ENCODE results near the gene ADCYAP1R1.
"Not testable (repeated sequence)": the region's sequence is repeated elsewhere in the genome, so short reads cannot be mapped to it uniquely, and the experiment has no call there.

The ADCYAP1R1 gene

DNA sequence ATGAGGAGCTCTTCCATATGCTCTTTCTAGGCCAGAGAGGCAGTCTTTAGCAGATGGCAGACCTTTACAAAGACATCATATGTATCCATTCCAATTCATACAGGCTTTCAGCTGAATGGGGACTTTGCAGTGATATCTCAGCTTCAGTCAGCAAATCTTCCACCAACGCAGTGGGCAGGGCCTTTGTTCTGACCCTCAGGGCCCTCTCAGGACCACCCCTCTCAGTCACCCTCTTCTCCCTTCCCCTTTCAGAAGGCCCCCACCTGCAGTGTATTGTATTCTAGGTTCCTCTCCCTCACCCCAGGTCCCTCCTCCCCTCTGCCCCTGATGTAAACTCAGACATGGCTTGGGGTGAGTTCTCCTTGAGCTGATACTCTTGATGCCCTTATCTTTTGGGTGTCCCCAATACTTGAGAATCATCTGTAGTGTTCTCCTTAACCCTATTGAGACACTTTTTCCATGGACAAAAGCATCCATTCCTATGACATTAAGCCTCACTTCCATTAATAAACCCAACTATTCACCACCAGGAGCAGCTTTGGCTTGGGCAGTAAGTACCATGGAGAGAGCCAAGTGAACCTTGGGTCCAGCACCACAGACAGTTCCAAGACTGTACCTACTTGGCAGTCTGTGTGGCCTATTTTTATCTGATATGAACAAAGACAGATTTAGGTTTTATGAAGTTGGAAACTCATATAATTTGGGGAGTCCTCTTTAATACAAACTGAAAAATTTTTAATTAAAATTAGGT is 62.7 kb downstream of the ADCYAP1R1 start:
- DNase-seq = peak; percentile 23
- in situ Hi-C loops (cut with MboI; ENCODE audit: low pct_unique_long_range_greater_than_20kb, low sequenced_read_pairs) = no loop called here

DNA sequence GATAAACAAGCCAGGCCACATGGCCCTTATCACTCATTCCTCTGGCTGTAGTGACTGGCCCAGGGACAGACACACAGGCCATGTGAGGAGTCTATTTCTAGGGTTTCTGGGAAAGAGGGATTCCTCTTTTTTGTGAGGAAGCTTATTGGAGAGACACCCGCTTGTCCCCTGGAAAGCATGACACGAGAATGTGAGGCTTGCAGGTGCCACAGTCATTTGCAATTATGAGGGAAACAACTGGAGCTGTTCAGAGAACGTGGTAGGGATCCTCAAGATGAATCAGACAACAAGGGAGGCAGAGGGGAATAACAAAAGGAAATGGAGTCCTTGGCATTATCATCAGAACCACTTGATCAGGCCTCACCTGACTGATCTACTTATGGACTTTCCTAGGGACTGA is 64.5 kb downstream of the ADCYAP1R1 start:
- in situ Hi-C loops (cut with MboI; ENCODE audit: low pct_unique_long_range_greater_than_20kb, low sequenced_read_pairs) = no loop called here

DNA sequence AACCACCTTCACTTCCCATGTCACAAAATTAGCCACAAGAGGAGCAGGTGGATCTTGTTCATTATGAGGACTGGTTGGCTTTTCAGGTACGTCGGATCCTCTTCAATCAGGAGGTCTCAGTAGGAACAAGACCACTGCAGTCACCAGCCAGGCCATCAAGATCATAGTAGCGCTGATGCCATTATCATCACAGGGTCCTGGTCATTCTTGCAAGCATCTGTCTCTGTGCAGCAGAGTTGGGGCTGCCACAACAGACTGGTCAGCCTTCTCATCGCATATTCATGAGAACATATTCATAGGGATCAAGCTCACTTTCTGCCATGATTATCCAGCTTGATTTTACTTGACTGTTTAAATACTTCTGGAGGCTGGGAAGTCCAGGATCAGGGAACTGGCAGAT is 67.1 kb downstream of the ADCYAP1R1 start:
- DNase-seq = no peak
- in situ Hi-C loops (cut with MboI; ENCODE audit: low pct_unique_long_range_greater_than_20kb, low sequenced_read_pairs) = no loop called here

More for the DNA sequence above, 64.5 kb downstream of the ADCYAP1R1 start:
- DNase-seq = no peak

DNA sequence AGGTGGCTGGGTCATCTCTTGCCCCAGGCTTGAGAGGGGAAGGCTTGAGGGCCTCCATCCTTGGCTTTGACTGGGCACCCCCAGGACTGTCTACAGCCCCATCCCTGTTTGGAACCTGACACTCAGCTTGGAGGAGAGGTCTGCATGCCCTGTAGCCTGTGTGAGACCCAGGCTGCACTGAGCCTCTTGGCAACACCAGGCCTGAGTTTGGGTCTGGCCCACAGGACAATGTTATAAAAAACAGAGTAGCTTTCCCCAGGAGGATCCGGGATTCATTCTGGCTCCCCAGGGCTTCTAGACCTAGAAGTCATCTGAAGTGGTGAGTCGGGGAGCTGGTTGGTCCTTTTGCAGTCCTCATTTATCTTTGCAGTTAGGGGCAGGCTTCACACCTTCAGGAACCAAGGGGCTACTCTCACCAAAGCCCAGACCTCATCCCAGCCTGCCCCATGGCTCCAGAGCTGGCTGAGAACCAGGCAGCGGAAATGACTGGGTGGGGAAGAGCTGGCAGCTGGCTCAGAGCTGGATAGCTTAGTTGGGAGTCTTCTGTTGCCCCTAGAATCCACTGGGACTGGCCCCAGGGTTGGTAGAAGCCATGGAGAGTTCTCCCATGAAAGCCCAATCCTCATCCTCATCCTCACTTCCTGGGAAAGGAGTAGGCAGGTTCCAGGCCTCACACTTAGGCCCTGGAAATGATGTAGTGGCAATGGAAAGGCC is 68.8 kb downstream of the ADCYAP1R1 start:
- in situ Hi-C loops (cut with MboI; ENCODE audit: low pct_unique_long_range_greater_than_20kb, low sequenced_read_pairs) = no loop called here
- no peak for DNase-seq

DNA sequence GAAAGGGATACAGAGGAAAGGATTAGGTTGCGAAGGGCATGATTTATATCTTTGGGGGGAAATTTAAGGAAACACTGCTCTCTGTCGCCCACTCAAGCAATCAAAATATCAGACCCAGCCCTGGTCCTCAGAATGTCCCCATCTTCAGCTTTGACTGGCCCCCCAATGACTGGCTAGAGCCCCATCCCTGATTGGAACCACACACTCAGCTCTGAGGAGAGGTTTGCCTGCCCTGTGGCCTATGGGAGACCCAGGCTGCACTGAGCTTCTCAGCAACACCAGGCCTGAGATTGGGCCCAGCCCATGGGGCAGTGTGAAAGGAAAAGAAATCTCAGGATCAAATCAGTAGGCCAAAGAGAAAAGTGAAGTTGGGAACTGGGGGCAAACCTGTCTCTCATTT is 69.5 kb downstream of the ADCYAP1R1 start:
- in situ Hi-C loops (cut with MboI; ENCODE audit: low pct_unique_long_range_greater_than_20kb, low sequenced_read_pairs) = no loop called here
- no peak for DNase-seq

DNA sequence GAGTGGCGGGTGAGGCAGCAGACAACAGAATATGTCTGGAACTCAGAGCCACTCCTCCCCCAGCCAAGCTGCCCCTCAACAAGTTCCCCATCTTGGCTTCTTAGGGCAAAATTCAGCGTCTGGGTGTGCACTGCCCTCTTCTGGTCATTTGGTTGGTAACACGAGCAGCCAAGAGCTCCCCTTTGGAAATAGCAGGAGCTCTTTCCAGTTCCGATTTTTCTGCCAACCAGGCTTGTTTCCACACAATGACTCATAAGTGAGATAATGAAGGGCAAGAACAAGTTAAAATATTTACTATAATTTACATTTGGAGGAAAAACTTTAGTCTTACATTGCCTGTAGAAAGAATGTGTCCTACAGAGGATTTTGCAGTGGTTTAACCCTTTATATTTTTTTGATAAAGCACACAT is 70.5 kb downstream of the ADCYAP1R1 start:
- in situ Hi-C loops (cut with MboI; ENCODE audit: low pct_unique_long_range_greater_than_20kb, low sequenced_read_pairs) = no loop called here
- peak; percentile 81 for DNase-seq

DNA sequence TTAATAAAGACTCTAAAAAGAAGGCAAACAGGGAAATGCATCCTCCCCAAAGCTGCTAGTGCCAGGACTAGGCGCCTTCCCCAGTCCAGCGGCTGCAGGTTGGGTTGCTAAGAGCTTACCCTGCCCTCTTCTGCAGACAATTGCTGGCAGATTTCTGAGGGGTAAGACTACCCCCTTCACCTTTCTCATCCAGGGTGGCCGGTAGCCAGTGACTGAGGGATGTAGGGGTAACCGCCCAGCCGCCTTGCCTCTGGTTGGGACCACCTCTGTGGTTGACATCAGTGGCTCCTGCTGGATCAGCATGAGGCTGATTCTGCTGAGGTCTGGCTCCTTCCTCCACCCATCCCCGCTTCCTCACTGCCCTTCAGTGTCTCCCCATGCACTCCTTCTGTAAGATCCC is 71.2 kb downstream of the ADCYAP1R1 start:
- in situ Hi-C loops (cut with MboI; ENCODE audit: low pct_unique_long_range_greater_than_20kb, low sequenced_read_pairs) = no loop called here
- no peak for DNase-seq

DNA sequence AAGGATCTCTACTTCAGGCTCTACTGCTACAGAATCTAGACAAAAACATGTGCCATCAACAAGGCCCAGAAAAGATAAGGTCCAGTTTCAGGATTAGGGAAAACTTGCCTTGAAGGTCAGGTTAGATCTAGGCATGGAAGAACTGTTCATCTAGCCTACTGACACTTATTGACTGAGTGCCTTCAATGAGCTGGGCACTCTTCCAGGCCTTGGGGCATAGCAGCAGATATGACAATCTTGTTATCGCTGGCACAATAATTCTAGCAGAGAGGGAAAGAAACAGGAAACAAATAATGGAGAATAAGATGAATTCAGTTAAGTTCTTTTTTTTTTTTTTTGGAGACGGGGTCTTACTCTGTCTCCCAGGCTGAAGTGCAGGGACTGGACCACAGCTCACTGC is 71.6 kb downstream of the ADCYAP1R1 start:
- no peak for DNase-seq
- in situ Hi-C loops (cut with MboI; ENCODE audit: low pct_unique_long_range_greater_than_20kb, low sequenced_read_pairs) = no loop called here

DNA sequence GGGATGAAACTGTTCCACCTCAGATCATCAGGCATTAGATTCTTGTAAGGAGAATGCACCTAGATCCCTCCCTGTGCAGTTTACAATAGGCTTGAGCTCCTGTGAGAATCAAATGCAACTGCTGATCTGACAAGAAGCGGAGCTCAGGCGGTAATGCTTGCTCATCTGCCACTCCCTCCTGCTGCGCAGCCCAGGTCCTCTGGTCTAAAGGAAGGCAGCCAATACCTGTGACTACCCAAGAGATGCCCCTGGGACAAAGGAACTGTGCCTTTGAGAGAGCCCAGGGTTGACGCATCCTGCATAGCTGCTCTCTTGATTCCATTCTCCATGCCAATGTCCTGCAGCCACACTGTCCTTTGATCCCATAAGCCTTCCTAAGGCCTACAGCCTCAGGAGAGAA is 73.1 kb downstream of the ADCYAP1R1 start:
- DNase-seq = no peak
- in situ Hi-C loops (cut with MboI; ENCODE audit: low pct_unique_long_range_greater_than_20kb, low sequenced_read_pairs) = no loop called here

DNA sequence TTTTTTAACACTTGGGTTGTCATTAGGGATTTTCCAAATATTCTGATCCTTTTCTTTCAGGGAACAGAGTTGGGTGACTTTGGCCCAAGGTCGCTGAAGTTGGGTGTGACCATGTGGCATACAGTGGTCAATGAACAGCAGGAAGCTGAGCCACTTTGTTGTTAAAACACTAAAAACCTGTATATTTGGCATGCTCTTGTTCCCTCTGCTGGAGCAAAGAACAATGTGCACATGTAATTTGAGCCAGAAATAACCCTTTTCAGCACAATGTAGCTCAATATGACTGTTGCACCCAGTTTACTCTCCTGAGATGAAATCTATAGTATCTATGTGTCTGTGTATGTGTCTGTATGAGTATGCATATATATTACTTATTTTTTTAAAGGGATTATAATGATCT is 74.9 kb downstream of the ADCYAP1R1 start:
- no peak for DNase-seq
- in situ Hi-C loops (cut with MboI; ENCODE audit: low pct_unique_long_range_greater_than_20kb, low sequenced_read_pairs) = no loop called here

DNA sequence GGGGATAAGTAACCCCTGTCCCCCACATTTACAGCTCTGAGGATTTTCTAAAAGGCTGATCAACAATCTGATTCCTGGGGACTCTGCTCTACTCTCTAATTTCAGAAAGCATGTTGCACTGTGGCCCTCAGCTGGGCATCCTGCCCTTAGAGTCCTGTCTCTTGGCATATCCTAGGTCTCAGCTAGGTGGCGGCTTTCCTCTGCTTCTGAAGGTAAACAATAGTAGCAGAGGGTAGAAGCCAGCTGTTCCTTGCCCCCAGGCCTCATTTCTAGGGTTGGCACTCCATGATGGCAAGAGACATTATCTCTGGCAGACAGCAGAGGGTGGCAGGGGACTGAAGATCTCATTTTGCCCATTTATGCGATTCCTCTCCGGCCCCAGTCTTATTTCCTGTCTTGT is 77.0 kb downstream of the ADCYAP1R1 start:
- in situ Hi-C loops (cut with MboI; ENCODE audit: low pct_unique_long_range_greater_than_20kb, low sequenced_read_pairs) = no loop called here
- DNase-seq = no peak

DNA sequence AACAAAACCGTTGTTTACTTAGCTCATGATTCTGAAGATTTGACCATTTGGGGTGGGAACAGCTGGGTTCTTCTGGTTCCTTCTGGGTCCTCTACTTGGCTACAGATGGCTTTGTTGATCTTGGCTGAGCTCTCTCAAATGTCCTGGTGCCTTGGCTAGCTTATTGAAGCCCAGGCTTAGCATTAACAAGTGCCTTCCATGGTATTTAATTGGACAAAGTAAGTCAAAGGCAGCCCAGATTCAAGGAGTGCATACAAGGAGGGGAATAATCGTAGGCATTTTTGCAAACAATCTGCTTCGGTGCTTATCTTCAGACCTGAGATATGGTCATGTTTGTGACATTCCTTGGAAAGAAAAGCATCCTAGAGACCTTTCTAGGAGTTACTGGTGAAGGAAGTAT is 81.4 kb downstream of the ADCYAP1R1 start:
- in situ Hi-C loops (cut with MboI; ENCODE audit: low pct_unique_long_range_greater_than_20kb, low sequenced_read_pairs) = no loop called here
- no peak for DNase-seq

DNA sequence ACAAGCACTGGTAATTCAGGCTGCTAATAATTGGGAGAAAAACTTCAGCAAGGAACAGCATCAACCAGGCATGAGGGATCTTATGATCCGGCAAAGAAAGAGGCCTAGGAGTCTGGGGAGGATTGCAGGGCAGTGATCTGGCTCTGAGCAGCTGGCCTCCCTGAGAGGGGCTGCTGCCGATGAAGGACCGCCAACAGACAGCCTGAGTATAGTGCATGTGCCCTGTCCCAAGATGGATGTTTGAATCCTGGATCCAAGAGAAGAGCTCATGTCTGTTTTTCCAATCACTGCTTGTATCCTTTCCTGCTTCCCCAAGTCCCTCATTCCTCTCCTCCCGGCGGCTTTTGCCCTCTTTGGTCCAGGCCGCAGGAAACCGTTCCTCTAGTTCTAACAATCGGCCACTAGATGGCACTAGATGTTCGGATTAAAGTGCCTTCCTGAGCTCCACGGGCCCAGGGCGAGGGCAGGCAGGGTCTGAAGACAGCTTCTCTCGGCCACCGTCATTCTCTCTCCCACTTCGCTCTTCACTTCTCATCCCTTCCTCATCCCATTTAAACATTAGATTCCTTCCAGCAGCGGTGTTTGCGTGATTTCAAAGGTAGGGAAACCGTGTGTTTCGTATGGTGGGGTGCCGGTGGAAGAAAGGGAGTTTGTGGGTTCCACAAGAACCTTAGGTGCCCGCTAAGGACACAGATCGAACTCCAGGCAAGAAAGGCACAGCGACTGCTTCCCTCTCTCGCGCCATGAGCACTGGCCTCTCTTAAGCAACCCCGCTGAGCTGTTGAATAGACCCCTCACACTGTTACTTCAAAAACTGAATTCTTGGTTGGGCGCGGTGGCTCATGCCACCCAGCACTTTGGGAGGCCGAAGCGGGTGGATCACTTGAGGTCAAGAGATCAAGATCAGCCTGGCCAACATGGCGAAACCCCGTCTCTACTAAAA is 82.4 kb downstream of the ADCYAP1R1 start:
- DNase-seq = peak; percentile 68
- in situ Hi-C loops (cut with MboI; ENCODE audit: low pct_unique_long_range_greater_than_20kb, low sequenced_read_pairs) = no loop called here

DNA sequence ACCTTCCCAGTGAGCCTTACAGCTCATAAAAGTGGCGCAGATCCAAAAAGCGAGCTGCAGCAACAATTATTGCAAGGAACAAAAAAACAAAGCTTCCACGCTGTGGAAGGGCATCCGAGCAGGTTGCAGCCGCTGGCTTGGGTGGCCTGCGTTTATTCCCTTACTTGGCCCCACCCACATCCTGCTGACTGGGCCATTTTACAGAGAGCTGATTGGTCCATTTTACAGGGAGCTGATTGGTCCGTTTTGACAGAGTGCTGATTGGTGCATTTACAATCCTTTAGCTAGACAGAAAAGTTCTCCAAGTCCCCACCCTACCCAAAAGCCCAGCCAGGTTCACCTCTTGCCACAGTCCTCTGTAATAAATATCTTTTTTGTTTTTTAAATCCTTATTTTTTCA is 85.1 kb downstream of the ADCYAP1R1 start:
- in situ Hi-C loops (cut with MboI; ENCODE audit: low pct_unique_long_range_greater_than_20kb, low sequenced_read_pairs) = no loop called here
- no peak for DNase-seq

DNA sequence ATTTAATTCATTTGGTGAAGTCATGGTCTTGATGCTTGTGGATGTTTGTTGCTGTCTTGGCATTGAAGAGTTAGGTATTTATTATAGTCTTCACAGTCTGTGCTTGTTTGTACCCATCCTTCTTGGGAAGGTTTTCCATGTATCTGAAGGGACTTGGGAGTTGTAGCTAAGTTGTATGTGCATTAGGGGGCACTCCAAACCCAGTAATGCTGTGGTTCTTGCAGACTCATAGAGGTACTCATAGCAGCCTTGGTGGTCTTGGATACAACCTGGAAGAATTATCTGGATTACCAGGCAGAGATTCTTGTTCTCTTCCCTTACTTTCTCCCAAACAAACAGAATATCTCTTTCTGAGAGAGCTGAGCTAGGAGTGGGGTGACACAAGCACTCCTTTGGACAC is 93.2 kb downstream of the ADCYAP1R1 start:
- in situ Hi-C loops (cut with MboI; ENCODE audit: low pct_unique_long_range_greater_than_20kb, low sequenced_read_pairs) = no loop called here

DNA sequence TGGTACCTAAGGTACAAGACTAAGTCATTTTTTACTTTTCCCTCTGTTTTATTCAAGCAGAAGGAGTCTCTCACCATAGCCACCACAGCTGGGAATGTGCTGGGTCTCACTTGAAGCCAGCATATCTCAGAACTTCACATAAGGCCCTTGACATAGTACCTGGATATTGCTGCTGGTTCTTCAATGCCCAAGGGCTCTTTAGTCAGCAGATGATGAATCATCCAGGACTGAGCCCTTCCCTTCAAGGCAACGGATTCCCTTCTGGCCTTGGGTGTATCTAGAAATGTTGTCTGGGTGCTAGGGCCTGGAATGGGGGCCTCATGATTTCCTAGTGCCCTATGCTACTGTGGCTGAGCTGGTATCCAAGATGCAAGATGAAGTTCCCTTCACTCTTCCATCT is 93.9 kb downstream of the ADCYAP1R1 start:
- DNase-seq = no peak
- in situ Hi-C loops (cut with MboI; ENCODE audit: low pct_unique_long_range_greater_than_20kb, low sequenced_read_pairs) = no loop called here

More for the DNA sequence above, 93.2 kb downstream of the ADCYAP1R1 start:
- no peak for DNase-seq

DNA sequence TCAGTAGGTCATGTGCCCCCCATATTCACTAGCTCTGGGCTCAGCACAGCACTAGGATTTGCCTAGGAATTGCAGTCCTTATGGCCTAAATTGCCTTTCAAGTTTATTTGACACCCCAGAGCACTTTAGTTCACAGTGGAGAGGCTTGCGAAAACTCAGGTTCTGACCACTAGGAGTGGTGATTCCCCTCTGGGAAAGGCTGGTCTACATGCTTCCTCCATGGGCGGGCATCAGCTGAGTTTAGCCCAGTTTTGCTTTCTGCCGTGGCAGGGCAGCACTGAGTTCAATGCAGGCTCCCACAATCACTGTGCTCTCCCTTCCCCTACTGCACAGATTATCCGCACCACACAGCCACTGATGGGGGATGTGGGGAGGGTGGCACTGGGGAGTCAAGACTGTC is 94.4 kb downstream of the ADCYAP1R1 start:
- no peak for DNase-seq
- in situ Hi-C loops (cut with MboI; ENCODE audit: low pct_unique_long_range_greater_than_20kb, low sequenced_read_pairs) = no loop called here

DNA sequence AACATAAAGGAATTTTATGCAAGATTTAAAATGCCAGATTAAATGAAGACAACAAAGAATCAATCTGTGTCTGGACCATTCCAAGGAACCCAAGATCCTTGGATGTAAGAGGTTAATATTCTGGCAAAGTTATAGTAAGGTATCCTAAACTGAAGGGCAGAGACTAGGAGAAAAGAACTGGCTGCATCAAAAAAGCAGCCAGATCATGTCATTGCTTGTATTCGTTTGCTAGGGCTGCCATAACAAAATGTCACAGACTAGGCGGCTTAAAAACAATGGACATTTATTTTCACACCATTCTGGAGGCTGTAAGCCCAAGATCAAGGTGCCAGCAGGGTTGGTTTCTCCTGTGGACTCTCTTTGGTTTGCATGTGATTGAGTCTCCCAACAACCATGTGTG is 99.7 kb downstream of the ADCYAP1R1 start:
- no peak for DNase-seq
- in situ Hi-C loops (cut with MboI; ENCODE audit: low pct_unique_long_range_greater_than_20kb, low sequenced_read_pairs) = no loop called here

DNA sequence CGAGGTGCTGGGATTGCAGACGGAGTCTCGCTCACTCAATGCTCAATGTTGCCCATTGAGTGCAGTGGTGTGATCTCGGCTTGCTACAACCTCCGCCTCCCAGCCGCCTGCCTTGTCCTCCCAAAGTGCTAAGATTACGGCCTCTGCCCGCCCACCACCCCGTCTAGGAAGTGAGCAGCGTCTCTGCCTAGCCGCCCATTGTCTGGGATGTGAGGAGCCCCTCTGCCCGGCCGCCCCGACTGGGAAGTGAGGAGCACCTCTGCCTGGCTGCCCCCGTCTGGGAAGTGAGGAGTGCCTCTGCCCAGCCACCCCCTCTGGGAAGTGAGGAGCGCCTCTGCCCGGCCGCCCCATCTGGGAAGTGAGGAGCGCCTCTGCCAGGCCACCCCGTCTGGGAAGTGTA is 101.2 kb downstream of the ADCYAP1R1 start:
- in situ Hi-C loops (cut with MboI; ENCODE audit: low pct_unique_long_range_greater_than_20kb, low sequenced_read_pairs); DNase-seq: not testable (repeated sequence)

DNA sequence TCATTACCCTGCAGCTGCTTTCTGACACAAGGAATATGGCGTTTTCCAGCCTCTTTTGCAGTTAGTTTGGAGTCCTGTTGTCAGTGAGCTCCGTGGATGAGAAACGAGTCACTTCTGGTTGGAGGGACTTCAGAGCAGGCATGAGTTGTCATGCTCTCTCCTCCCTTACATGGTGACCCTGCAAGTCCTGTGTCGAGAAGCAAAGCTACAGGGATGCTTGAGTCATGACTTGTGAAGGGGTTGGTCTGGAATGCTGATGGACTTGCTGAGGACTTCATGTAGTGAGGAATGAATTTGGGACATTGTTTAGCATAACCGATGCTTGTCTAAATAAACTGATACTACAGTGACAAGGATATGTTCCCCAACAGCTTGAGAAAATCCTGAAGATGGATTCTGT is 108.8 kb downstream of the ADCYAP1R1 start:
- in situ Hi-C loops (cut with MboI; ENCODE audit: low pct_unique_long_range_greater_than_20kb, low sequenced_read_pairs) = no loop called here
- DNase-seq = no peak
